WTC11 (cell line): ENCODE data around the gene PRF1. TPM values are rescaled to one million over a fixed set of nuclear protein-coding genes. Genes with fewer than 3 reads are reported as not detected.

ENCODE experiments used
- ATAC-seq: fragments of 200-7000 bp; cut with Tn5 transposase; 2 replicates; pipeline ENCODE4 v1.10.0; 2021; ENCODE audit warnings: mild to moderate bottlenecking, moderate library complexity
- CTCF ChIA-PET: fragments of 300-600 bp; sonication (Branson Sonifier 250); formaldehyde crosslinking; loops from one replicate; lab custom pipeline; 2021; ENCODE audit warnings: antibody characterized with exemption; lab: Charles Lee
- POLR2A ChIA-PET: fragments of 350-600 bp; sonication (Branson Sonifier 250); formaldehyde crosslinking; loops from one replicate; lab custom pipeline; 2021; ENCODE audit warnings: antibody characterized with exemption; lab: Charles Lee
- DNase-seq: peaks from one replicate; pipeline ENCODE4 v3.0.0; 2021; ENCODE audit warnings: low spot score
- H3K27ac Mint-ChIP-seq: 2 replicates; pipeline ENCODE4 v1.8.0; 2021; ENCODE audit warnings: mixed read lengths
- H3K27me3 Mint-ChIP-seq: 2 replicates; pipeline ENCODE4 v1.8.0; 2021; ENCODE audit warnings: low read depth, mild to moderate bottlenecking, moderate library complexity, mixed read lengths
- H3K36me3 Mint-ChIP-seq: 2 replicates; pipeline ENCODE4 v1.8.0; 2021; ENCODE audit warnings: mixed read lengths
- H3K4me1 Mint-ChIP-seq: 2 replicates; pipeline ENCODE4 v1.8.0; 2022; ENCODE audit warnings: mixed read lengths
- H3K4me3 Mint-ChIP-seq: 2 replicates; pipeline ENCODE4 v1.8.0; 2021; ENCODE audit warnings: mild to moderate bottlenecking, moderate library complexity, mixed read lengths
- H3K9me3 Mint-ChIP-seq: 2 replicates; pipeline ENCODE4 v1.8.0; 2021; ENCODE audit warnings: mixed read lengths
- ARID4B ChIP-seq: sonication (generic); formaldehyde crosslinking; IDR thresholded peaks from 2 replicates; pipeline ENCODE4 v1.8.0; 2023; ENCODE audit warnings: missing genetic modification reagents, mild to moderate bottlenecking, borderline replicate concordance
- CREM ChIP-seq: sonication (generic); formaldehyde crosslinking; IDR thresholded peaks from 2 replicates; pipeline ENCODE4 v1.8.1; 2022; ENCODE audit warnings: mild to moderate bottlenecking, missing genetic modification reagents, moderate library complexity
- E2F5 ChIP-seq: sonication (generic); formaldehyde crosslinking; IDR thresholded peaks from 2 replicates; pipeline ENCODE4 v1.8.1; 2022; ENCODE audit warnings: mild to moderate bottlenecking, moderate library complexity, missing genetic modification reagents
- ESRRA ChIP-seq: sonication (generic); formaldehyde crosslinking; IDR thresholded peaks from 2 replicates; pipeline ENCODE4 v1.8.1; 2022; ENCODE audit warnings: mild to moderate bottlenecking, missing genetic modification reagents, borderline replicate concordance
- HMGA2 ChIP-seq: fragments of 250-450 bp; sonication (Bioruptor Pico); IDR thresholded peaks from 2 replicates; pipeline ENCODE4 v1.4.0; 2021; ENCODE audit warnings: mild to moderate bottlenecking, moderate library complexity
- HMGXB4 ChIP-seq: sonication (generic); formaldehyde crosslinking; IDR thresholded peaks from 2 replicates; pipeline ENCODE4 v1.8.1; 2023; ENCODE audit warnings: mild to moderate bottlenecking, moderate library complexity, missing genetic modification reagents
- MXD4 ChIP-seq: fragments of 250-450 bp; sonication (Bioruptor Pico); IDR thresholded peaks from 2 replicates; pipeline ENCODE4 v1.8.0; 2021; ENCODE audit warnings: mild to moderate bottlenecking, moderate library complexity, borderline replicate concordance
- PREB ChIP-seq: sonication (generic); formaldehyde crosslinking; IDR thresholded peaks from 2 replicates; pipeline ENCODE4 v1.8.1; 2022; ENCODE audit warnings: mild to moderate bottlenecking, missing genetic modification reagents, moderate library complexity, borderline replicate concordance
- PRRX2 ChIP-seq: fragments of 250-450 bp; sonication (Bioruptor Pico); IDR thresholded peaks from 2 replicates; pipeline ENCODE4 v1.8.0; 2021; ENCODE audit warnings: mild to moderate bottlenecking
- SP1 ChIP-seq: sonication (generic); formaldehyde crosslinking; conservative IDR thresholded peaks from 2 replicates; pipeline ENCODE4 v1.8.1; 2022; ENCODE audit warnings: missing genetic modification reagents
- TCF7 ChIP-seq: sonication (generic); formaldehyde crosslinking; IDR thresholded peaks from 2 replicates; pipeline ENCODE4 v1.8.0; 2022; ENCODE audit warnings: mild to moderate bottlenecking, low read depth, missing genetic modification reagents, moderate library complexity
- USF2 ChIP-seq: sonication (generic); formaldehyde crosslinking; IDR thresholded peaks from 2 replicates; pipeline ENCODE4 v1.8.1; 2023; ENCODE audit warnings: mild to moderate bottlenecking, missing genetic modification reagents, moderate library complexity
- ZBTB21 ChIP-seq: sonication (generic); formaldehyde crosslinking; IDR thresholded peaks from 2 replicates; pipeline ENCODE4 v1.8.1; 2023; ENCODE audit warnings: mild to moderate bottlenecking, missing genetic modification reagents, borderline replicate concordance
- ZNF138 ChIP-seq: sonication (generic); formaldehyde crosslinking; conservative IDR thresholded peaks from 2 replicates; pipeline ENCODE4 v1.8.1; 2022; ENCODE audit warnings: mild to moderate bottlenecking, moderate library complexity, missing genetic modification reagents
- ZNF512 ChIP-seq: sonication (generic); formaldehyde crosslinking; IDR thresholded peaks from 2 replicates; pipeline ENCODE4 v1.8.1; 2022; ENCODE audit warnings: missing genetic modification reagents, borderline replicate concordance
- ZNF671 ChIP-seq: fragments of 250-450 bp; sonication (Bioruptor Pico); IDR thresholded peaks from 2 replicates; pipeline ENCODE4 v1.8.0; 2021; ENCODE audit warnings: mild to moderate bottlenecking
- ZSCAN18 ChIP-seq: fragments of 250-450 bp; sonication (Bioruptor Pico); IDR thresholded peaks from 2 replicates; pipeline ENCODE4 v2.1.2; 2022; ENCODE audit warnings: mild to moderate bottlenecking, moderate library complexity
- total RNA-seq: library from RNA; stranded (reverse); gene quantifications from 3 replicates; pipeline ENCODE4 v1.2.3, GENCODE V29; 2021

Gene PRF1
- total RNA-seq, 1 experiment from 2014 or later, result 0.11 TPM

- TF ChIP-seq E2F5 (CRISPR knock-in tag) (no peak), ZNF512 (no peak), HMGXB4 (CRISPR knock-in tag) (no peak), CREM (CRISPR knock-in tag) (no peak), HMGA2 (no peak)
Observed at GRCh38 chr10:70649526-70649925, 47.0 kb upstream of the PRF1 start (continued).

- POLR2A ChIA-PET, result no interaction called here
- H3K9me3 Mint-ChIP-seq, result peaks cover 70% of the 10 kb centered on the region
- no peak for ATAC-seq
- H3K27me3 Mint-ChIP-seq, result peaks cover 13% of the 10 kb centered on the region
- TF ChIP-seq ARID4B (CRISPR knock-in tag), result no peak
- no peak for TF ChIP-seq TCF7
- TF ChIP-seq PRRX2, result no peak
- TF ChIP-seq USF2 (CRISPR knock-in tag), result no peak
- no peak for TF ChIP-seq ESRRA
- TF ChIP-seq ZSCAN18 (CRISPR knock-in tag), result no peak
- TF ChIP-seq PREB (CRISPR knock-in tag), result no peak
- TF ChIP-seq ZBTB21 (CRISPR knock-in tag), result no peak
- TF ChIP-seq ZNF138 (CRISPR knock-in tag), result no peak
- TF ChIP-seq MXD4 (CRISPR knock-in tag), result no peak
- TF ChIP-seq ZNF671, result no peak
- TF ChIP-seq SP1 (CRISPR knock-in tag), result no peak
- H3K4me3 Mint-ChIP-seq, result no peak overlapping the region
- CTCF ChIA-PET, result no interaction called here
- no peak overlapping the region for H3K27ac Mint-ChIP-seq
- H3K4me1 Mint-ChIP-seq, result peaks cover 3% of the 10 kb centered on the region; the same call in 1 of the 2 replicates
- H3K36me3 Mint-ChIP-seq, result peaks cover 37% of the 10 kb centered on the region
- no peak for DNase-seq
Observed at GRCh38 chr10:70648427-70648826, 45.9 kb upstream of the PRF1 start.
